Karpas-422 (cell line): ENCODE measurements around the gene UBR3. TPM values are rescaled to one million over a fixed set of nuclear protein-coding genes. Genes with fewer than 3 reads are reported as not detected.
"Not testable (repeated sequence)": the region's sequence is repeated elsewhere in the genome, so short reads cannot be mapped to it uniquely, and the experiment has no call there.

ENCODE experiments used
- DNase-seq: peaks from one replicate; pipeline ENCODE4 v3.0.0-alpha.2; 2015
- H2AFZ ChIP-seq: fragments of 200-600 bp; sonication (generic); 2 replicates; pipeline ENCODE4 v1.6.1; 2014; ENCODE audit warnings: antibody characterized with exemption, low read length, mixed read lengths
- H3K27ac ChIP-seq: fragments of 200-600 bp; sonication (generic); 2 replicates; pipeline ENCODE4 v1.5.1; 2014; ENCODE audit warnings: mild to moderate bottlenecking, low read length, moderate library complexity
- H3K27me3 ChIP-seq: fragments of 200-600 bp; sonication (generic); 2 replicates; pipeline ENCODE4 v1.6.1; 2014; ENCODE audit warnings: low read length, mixed read lengths
- H3K36me3 ChIP-seq: fragments of 200-600 bp; sonication (generic); 2 replicates; pipeline ENCODE4 v1.6.1; 2014; ENCODE audit warnings: low read length, mixed read lengths; ENCODE audit not compliant: insufficient read depth
- H3K4me1 ChIP-seq: fragments of 200-600 bp; sonication (generic); 2 replicates; pipeline ENCODE4 v1.6.1; 2014; ENCODE audit warnings: mild to moderate bottlenecking, low read length, mixed read lengths
- H3K4me2 ChIP-seq: fragments of 200-600 bp; sonication (generic); 2 replicates; pipeline ENCODE4 v1.6.1; 2014; ENCODE audit warnings: low read length, low read depth, mild to moderate bottlenecking; ENCODE audit not compliant: poor library complexity, severe bottlenecking
- H3K4me3 ChIP-seq: fragments of 200-600 bp; sonication (generic); 2 replicates; pipeline ENCODE4 v1.5.1; 2014; ENCODE audit warnings: mild to moderate bottlenecking, antibody characterized with exemption, low read length, mixed read lengths
- H3K79me2 ChIP-seq: fragments of 200-600 bp; sonication (generic); 2 replicates; pipeline ENCODE4 v1.6.1; 2014; ENCODE audit warnings: mild to moderate bottlenecking, low read length, mixed read lengths
- H3K9ac ChIP-seq: fragments of 200-600 bp; sonication (generic); 2 replicates; pipeline ENCODE4 v1.6.0; 2014; ENCODE audit warnings: low read length
- H3K9me2 ChIP-seq: fragments of 200-600 bp; sonication (generic), shearing (Covaris generic); replicated peaks from 2 replicates; pipeline ENCODE4 v1.6.0; 2014; ENCODE audit warnings: mild to moderate bottlenecking, low read length, moderate library complexity; ENCODE audit not compliant: insufficient read depth
- H3K9me3 ChIP-seq: fragments of 300-700, 200-600 bp; sonication (generic); 2 replicates; pipeline ENCODE4 v1.6.1; 2014; ENCODE audit warnings: low read length, mixed read lengths
- H4K20me1 ChIP-seq: fragments of 200-600 bp; sonication (generic); 2 replicates; pipeline ENCODE4 v1.6.1; 2014; ENCODE audit warnings: mild to moderate bottlenecking, antibody characterized with exemption, low read length, low read depth; ENCODE audit not compliant: insufficient read depth
- total RNA-seq: library from RNA; depleted of rRNA; stranded (reverse); fragments of >200 nt; shearing (Covaris generic); gene quantifications from 2 replicates; pipeline ENCODE4 v1.2.3, GENCODE V29; 2014; ENCODE audit warnings: low replicate concordance

The UBR3 gene
- total RNA-seq, 1 experiment from 2014 or later, result 50.8 TPM

GRCh38 chr2:169892951-169893350 lies 65.7 kb downstream of the UBR3 start:
- Histone ChIP-seq H3K4me1 (peaks cover 25% of the 10 kb centered on the region), H3K9me2 (no peaks in the 10 kb centered on the region), H3K9ac (no peak overlapping the region), H3K4me2 (no peak overlapping the region), H3K9me3 (no peaks in the 10 kb centered on the region), H4K20me1 (no peaks in the 10 kb centered on the region), H3K27me3 (no peaks in the 10 kb centered on the region), H3K27ac (no peak overlapping the region; the same call in 1 of the 2 replicates), H3K79me2 (peaks cover 31% of the 10 kb centered on the region), H3K4me3 (no peak overlapping the region), H3K36me3 (peaks cover 5% of the 10 kb centered on the region), H2AFZ (no peak overlapping the region)
- DNase-seq, result no peak

- H3K27me3 ChIP-seq, result no peaks in the 10 kb centered on the region
- no peaks in the 10 kb centered on the region for H4K20me1 ChIP-seq
- H3K4me2 ChIP-seq, result no peak overlapping the region
- no peak overlapping the region for H3K4me3 ChIP-seq
- H3K9ac ChIP-seq, result no peak overlapping the region
- no peak for DNase-seq
- H3K79me2 ChIP-seq, result peaks cover 23% of the 10 kb centered on the region
- H3K9me2 ChIP-seq, result no peaks in the 10 kb centered on the region
- H3K27ac ChIP-seq, result no peak overlapping the region
- peaks cover 25% of the 10 kb centered on the region for H3K4me1 ChIP-seq
- no peaks in the 10 kb centered on the region for H3K9me3 ChIP-seq
- no peak overlapping the region for H2AFZ ChIP-seq
- peaks cover 9% of the 10 kb centered on the region for H3K36me3 ChIP-seq
These were observed 68.2 kb downstream of the UBR3 start for GRCh38 chr2:169895294-169895985.

- Histone ChIP-seq H3K9me3 (no peaks in the 10 kb centered on the region), H3K36me3 (peaks cover 5% of the 10 kb centered on the region; the same call in 1 of the 2 replicates), H4K20me1 (no peaks in the 10 kb centered on the region), H3K27me3 (no peaks in the 10 kb centered on the region), H3K9me2 (no peaks in the 10 kb centered on the region), H3K79me2 (peaks cover 29% of the 10 kb centered on the region), H3K27ac (no peak overlapping the region), H2AFZ (no peak overlapping the region), H3K4me3 (no peak overlapping the region), H3K4me1 (peaks cover 6% of the 10 kb centered on the region), H3K9ac (no peak overlapping the region), H3K4me2 (no peak overlapping the region)
- no peak for DNase-seq
These were observed 70.6 kb downstream of the UBR3 start for GRCh38 chr2:169897834-169898233.

- not testable (repeated sequence) for DNase-seq, H3K27ac ChIP-seq, H4K20me1 ChIP-seq, H3K9me3 ChIP-seq, H3K4me1 ChIP-seq, H2AFZ ChIP-seq, H3K36me3 ChIP-seq, H3K4me2 ChIP-seq, H3K27me3 ChIP-seq, H3K9me2 ChIP-seq, H3K4me3 ChIP-seq, H3K9ac ChIP-seq
- peaks cover 22% of the 10 kb centered on the region for H3K79me2 ChIP-seq
These were observed 72.8 kb downstream of the UBR3 start for GRCh38 chr2:169900103-169900502.

- H3K27ac ChIP-seq, result no peak overlapping the region
- no peaks in the 10 kb centered on the region for H3K9me2 ChIP-seq
- H3K36me3 ChIP-seq, result peaks cover 5% of the 10 kb centered on the region; the same call in 1 of the 2 replicates
- H3K4me3 ChIP-seq, result no peak overlapping the region
- no peak overlapping the region for H3K9ac ChIP-seq
- peaks cover 22% of the 10 kb centered on the region for H3K79me2 ChIP-seq
- no peaks in the 10 kb centered on the region for H3K27me3 ChIP-seq
- no peaks in the 10 kb centered on the region for H3K9me3 ChIP-seq
- no peaks in the 10 kb centered on the region for H4K20me1 ChIP-seq
- no peak overlapping the region for H2AFZ ChIP-seq
- H3K4me2 ChIP-seq, result no peak overlapping the region
- no peak for DNase-seq
- H3K4me1 ChIP-seq, result no peaks in the 10 kb centered on the region
These were observed 73.4 kb downstream of the UBR3 start for GRCh38 chr2:169900686-169901085.

GRCh38 chr2:169906731-169907130 lies 79.5 kb downstream of the UBR3 start:
- Histone ChIP-seq H3K4me2 (no peak overlapping the region), H3K9me2 (no peaks in the 10 kb centered on the region), H3K4me1 (no peaks in the 10 kb centered on the region), H3K4me3 (no peak overlapping the region), H3K9ac (no peak overlapping the region), H3K27me3 (no peaks in the 10 kb centered on the region), H3K9me3 (no peaks in the 10 kb centered on the region), H3K36me3 (no peaks in the 10 kb centered on the region), H4K20me1 (no peaks in the 10 kb centered on the region), H2AFZ (no peak overlapping the region), H3K27ac (no peak overlapping the region), H3K79me2 (peaks cover 24% of the 10 kb centered on the region)
- DNase-seq, result no peak

- H3K9me3 ChIP-seq, result no peaks in the 10 kb centered on the region
- H3K27ac ChIP-seq, result no peak overlapping the region
- no peaks in the 10 kb centered on the region for H3K9me2 ChIP-seq
- no peak for DNase-seq
- no peaks in the 10 kb centered on the region for H3K27me3 ChIP-seq
- H2AFZ ChIP-seq, result no peak overlapping the region
- no peak overlapping the region for H3K9ac ChIP-seq
- peaks cover 17% of the 10 kb centered on the region for H3K79me2 ChIP-seq
- H4K20me1 ChIP-seq, result no peaks in the 10 kb centered on the region
- H3K4me1 ChIP-seq, result peaks cover 2% of the 10 kb centered on the region; the same call in 1 of the 2 replicates
- no peak overlapping the region for H3K4me3 ChIP-seq
- 0 out of 2 replicates have a peak, but pooled peaks cover 3% of the 10 kb centered on the region for H3K36me3 ChIP-seq
- no peak overlapping the region for H3K4me2 ChIP-seq
These were observed 82.1 kb downstream of the UBR3 start for GRCh38 chr2:169909376-169909775.

- Histone ChIP-seq H3K36me3 (0 out of 2 replicates have a peak, but pooled peaks cover 3% of the 10 kb centered on the region), H3K4me2 (no peak overlapping the region), H3K9ac (no peak overlapping the region), H3K27ac (no peak overlapping the region), H3K4me1 (peaks cover 2% of the 10 kb centered on the region; the same call in 1 of the 2 replicates), H3K9me3 (no peaks in the 10 kb centered on the region), H3K27me3 (no peaks in the 10 kb centered on the region), H2AFZ (no peak overlapping the region), H3K9me2 (no peaks in the 10 kb centered on the region), H4K20me1 (no peaks in the 10 kb centered on the region), H3K79me2 (peaks cover 17% of the 10 kb centered on the region), H3K4me3 (no peak overlapping the region)
- DNase-seq, result no peak
These were observed 83.0 kb downstream of the UBR3 start for GRCh38 chr2:169910109-169910799.
